ENCODE data around the gene ELOB.
A peak's percentile ranks its signal among the peaks of the same experiment; 100 is the strongest.

Gene ELOB

GRCh38 chr16:2777231-2777902 lies at the start of gene ELOB:
Gene ELOB, minus strand, starts transcription at chr16:2777280. Its CDS starts 41 bp downstream, at chr16:2777239.
- ATAC-seq, result peak; percentile 84

DNA sequence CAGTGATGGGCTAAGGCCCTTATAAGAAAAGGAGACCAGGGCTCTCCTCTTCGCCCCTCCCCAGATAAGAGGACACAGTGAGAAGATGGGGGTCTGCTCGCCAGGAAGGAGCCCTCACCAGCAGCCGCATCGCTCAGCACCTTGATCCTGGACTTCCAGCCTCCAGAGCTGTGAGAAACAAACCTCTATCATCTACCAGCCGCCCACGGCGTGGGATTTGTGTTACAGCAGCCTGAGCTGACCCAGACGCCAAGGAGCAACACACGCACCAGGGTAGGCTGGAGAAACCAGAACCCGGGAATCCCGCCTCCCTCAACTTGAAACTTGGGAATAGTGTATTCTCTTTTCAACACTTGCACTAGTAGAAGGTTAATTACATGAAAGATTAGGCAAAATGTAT lies 48.8 kb upstream of the ELOB start:
- no peak for TF ChIP-seq PATZ1 (CRISPR knock-in tag; IDR thresholded peaks at IDR 0.05; ENCODE audit: borderline replicate concordance)
- TF ChIP-seq SNAI2 (CRISPR knock-in tag; IDR thresholded peaks at IDR 0.05), result no peak
- TF ChIP-seq BACH2 (CRISPR knock-in tag; IDR thresholded peaks at IDR 0.05; ENCODE audit: borderline replicate concordance), result no peak
- TF ChIP-seq POU6F1 (CRISPR knock-in tag; IDR thresholded peaks at IDR 0.05; ENCODE audit: borderline replicate concordance, low read depth), result no peak
- TF ChIP-seq ZC3H10 (CRISPR knock-in tag; IDR thresholded peaks at IDR 0.05), result no peak
- TF ChIP-seq ZNF70 (CRISPR knock-in tag; IDR thresholded peaks at IDR 0.05), result no peak
- no peak for TF ChIP-seq OSR1 (CRISPR knock-in tag; IDR thresholded peaks at IDR 0.05)
- no peak for ATAC-seq

More at GRCh38 chr16:2777231-2777902, at the start of gene ELOB:
- TF ChIP-seq ZNF70 (CRISPR knock-in tag; IDR thresholded peaks at IDR 0.05) (0 out of 2 replicates have a peak, but pooled peaks have one; percentile 10), ZFP30 (CRISPR knock-in tag; IDR thresholded peaks at IDR 0.05) (peak; percentile 21; the same call in 1 of the 2 replicates), SNAI2 (CRISPR knock-in tag; IDR thresholded peaks at IDR 0.05) (0 out of 2 replicates have a peak, but pooled peaks have one; percentile 14), CREB5 (CRISPR knock-in tag; IDR thresholded peaks at IDR 0.05; ENCODE audit: low read depth) (no peak)

DNA sequence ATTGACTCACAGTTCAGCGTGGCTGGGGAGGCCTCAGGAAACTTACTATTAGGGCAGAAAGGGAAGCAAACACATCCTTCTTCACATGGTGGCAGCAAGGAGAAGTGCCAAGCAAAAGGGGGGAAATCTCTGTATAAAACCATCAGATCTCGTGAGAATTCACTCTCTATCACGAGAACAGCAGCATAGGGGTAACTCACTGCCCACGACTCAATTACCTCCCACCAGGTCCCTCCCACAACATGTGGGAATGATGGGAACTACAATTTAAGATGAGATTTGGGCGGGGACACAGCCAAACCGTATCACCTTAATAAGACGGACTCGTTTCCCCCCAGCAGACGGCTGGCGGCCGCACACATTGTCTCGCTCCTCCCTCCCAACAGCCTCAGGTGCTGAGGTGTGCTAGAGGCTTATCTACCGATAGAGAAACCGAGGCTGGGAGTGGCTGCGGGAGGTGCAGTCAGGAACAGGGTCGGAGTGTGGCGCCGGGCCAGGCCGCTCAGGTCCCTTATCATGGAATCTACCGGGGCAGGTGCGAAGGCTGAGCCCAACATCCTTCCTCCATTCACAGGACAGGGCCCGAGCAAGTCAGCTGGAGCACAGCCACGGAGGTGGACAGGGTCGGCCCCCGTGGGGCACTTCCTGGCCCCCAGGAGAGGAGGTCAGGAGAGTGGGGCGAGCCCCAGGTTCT lies 48.1 kb upstream of the ELOB start:
- no peak for TF ChIP-seq ZFP3 (CRISPR knock-in tag; IDR thresholded peaks at IDR 0.05)
- no peak for TF ChIP-seq ISL1 (CRISPR knock-in tag; IDR thresholded peaks at IDR 0.05)
- no peak for TF ChIP-seq BACH2 (CRISPR knock-in tag; IDR thresholded peaks at IDR 0.05; ENCODE audit: borderline replicate concordance)
- TF ChIP-seq TOX (CRISPR knock-in tag; IDR thresholded peaks at IDR 0.05; ENCODE audit: borderline replicate concordance), result no peak
- no peak for TF ChIP-seq ZFP30 (CRISPR knock-in tag; IDR thresholded peaks at IDR 0.05)
- TF ChIP-seq POU6F1 (CRISPR knock-in tag; IDR thresholded peaks at IDR 0.05; ENCODE audit: borderline replicate concordance, low read depth), result no peak
- TF ChIP-seq PPARA (CRISPR knock-in tag; IDR thresholded peaks at IDR 0.05; ENCODE audit: borderline replicate concordance), result no peak
- ATAC-seq, result no peak

GRCh38 chr16:2824626-2825025 lies 47.5 kb upstream of the ELOB start:
- ATAC-seq, result no peak
- no peak for TF ChIP-seq ZNF70 (CRISPR knock-in tag; IDR thresholded peaks at IDR 0.05)
- TF ChIP-seq CREB5 (CRISPR knock-in tag; IDR thresholded peaks at IDR 0.05; ENCODE audit: low read depth), result no peak
- no peak for TF ChIP-seq TOX (CRISPR knock-in tag; IDR thresholded peaks at IDR 0.05; ENCODE audit: borderline replicate concordance)
- no peak for TF ChIP-seq ZNF565 (CRISPR knock-in tag; conservative IDR thresholded peaks at IDR 0.05; ENCODE audit: low read depth)
- no peak for TF ChIP-seq BACH2 (CRISPR knock-in tag; IDR thresholded peaks at IDR 0.05; ENCODE audit: borderline replicate concordance)
- no peak for TF ChIP-seq OSR1 (CRISPR knock-in tag; IDR thresholded peaks at IDR 0.05)
- TF ChIP-seq CSDC2 (CRISPR knock-in tag; IDR thresholded peaks at IDR 0.05), result no peak
- TF ChIP-seq ARNTL (CRISPR knock-in tag; IDR thresholded peaks at IDR 0.05; ENCODE audit: borderline replicate concordance, low read depth), result no peak
- TF ChIP-seq ZC3H10 (CRISPR knock-in tag; IDR thresholded peaks at IDR 0.05), result no peak
- TF ChIP-seq ZNF8 (CRISPR knock-in tag; IDR thresholded peaks at IDR 0.05), result no peak
- TF ChIP-seq, protein P1, sequence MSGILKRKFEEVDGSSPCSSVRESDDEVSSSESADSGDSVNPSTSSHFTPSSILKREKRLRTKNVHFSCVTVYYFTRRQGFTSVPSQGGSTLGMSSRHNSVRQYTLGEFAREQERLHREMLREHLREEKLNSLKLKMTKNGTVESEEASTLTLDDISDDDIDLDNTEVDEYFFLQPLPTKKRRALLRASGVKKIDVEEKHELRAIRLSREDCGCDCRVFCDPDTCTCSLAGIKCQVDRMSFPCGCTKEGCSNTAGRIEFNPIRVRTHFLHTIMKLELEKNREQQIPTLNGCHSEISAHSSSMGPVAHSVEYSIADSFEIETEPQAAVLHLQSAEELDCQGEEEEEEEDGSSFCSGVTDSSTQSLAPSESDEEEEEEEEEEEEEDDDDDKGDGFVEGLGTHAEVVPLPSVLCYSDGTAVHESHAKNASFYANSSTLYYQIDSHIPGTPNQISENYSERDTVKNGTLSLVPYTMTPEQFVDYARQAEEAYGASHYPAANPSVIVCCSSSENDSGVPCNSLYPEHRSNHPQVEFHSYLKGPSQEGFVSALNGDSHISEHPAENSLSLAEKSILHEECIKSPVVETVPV (CRISPR knock-in tag; IDR thresholded peaks at IDR 0.05), result no peak
- TF ChIP-seq GLIS3 (CRISPR knock-in tag; IDR thresholded peaks at IDR 0.05), result no peak
- TF ChIP-seq ZFP30 (CRISPR knock-in tag; IDR thresholded peaks at IDR 0.05), result no peak
